GM23338 (cell line): ENCODE data around the gene KIF6.

Experiments
- CREB1 ChIP-seq: fragments of 250-450 bp; sonication (Bioruptor Pico); IDR thresholded peaks from 2 replicates; pipeline ENCODE4 v1.5.0; 2020; ENCODE audit warnings: low read depth, mild to moderate bottlenecking, moderate library complexity
- EZH2 ChIP-seq: fragments of 200-600 bp; sonication (generic); IDR thresholded peaks from one replicate; pipeline ENCODE4 v1.8.0; 2017; ENCODE audit warnings: antibody characterized with exemption, mild to moderate bottlenecking, low read depth; ENCODE audit not compliant: unreplicated experiment
- EZH2phosphoT487 ChIP-seq: fragments of 200-600 bp; sonication (generic); IDR thresholded peaks from one replicate; pipeline ENCODE4 v1.8.1; 2018; ENCODE audit warnings: antibody characterized with exemption; ENCODE audit not compliant: unreplicated experiment
- POLR2AphosphoS5 ChIP-seq: IDR thresholded peaks from 2 replicates; pipeline ENCODE4 v1.6.1; 2016; ENCODE audit warnings: antibody characterized with exemption, low read depth
- ZNF331 ChIP-seq: fragments of 250-450 bp; sonication (Bioruptor Pico); IDR thresholded peaks from 2 replicates; pipeline ENCODE4 v1.5.0; 2020; ENCODE audit warnings: low read depth, mild to moderate bottlenecking, moderate library complexity
- TF ChIP-seq, protein P1 (sequence below), 2 experiments: fragments of 200-600 bp in 1 of 2; sonication (generic) in 1 of 2; conservative IDR thresholded peaks; 2 replicates each; pipeline versions ENCODE4 v1.5.1 to v1.6.1; 2016 to 2017; ENCODE audit warnings: antibody characterized with exemption in 2 of 2, low read depth in 2 of 2, mild to moderate bottlenecking in 2 of 2, moderate library complexity in 1 of 2
- TF ChIP-seq, protein P2 (sequence below): IDR thresholded peaks from one replicate; pipeline ENCODE4 v1.6.1; 2018; ENCODE audit warnings: antibody characterized with exemption; ENCODE audit not compliant: unreplicated experiment
- TF ChIP-seq, protein P3 (sequence below): IDR thresholded peaks from 2 replicates; pipeline ENCODE4 v1.6.1; 2016; ENCODE audit warnings: antibody characterized with exemption

DNA sequence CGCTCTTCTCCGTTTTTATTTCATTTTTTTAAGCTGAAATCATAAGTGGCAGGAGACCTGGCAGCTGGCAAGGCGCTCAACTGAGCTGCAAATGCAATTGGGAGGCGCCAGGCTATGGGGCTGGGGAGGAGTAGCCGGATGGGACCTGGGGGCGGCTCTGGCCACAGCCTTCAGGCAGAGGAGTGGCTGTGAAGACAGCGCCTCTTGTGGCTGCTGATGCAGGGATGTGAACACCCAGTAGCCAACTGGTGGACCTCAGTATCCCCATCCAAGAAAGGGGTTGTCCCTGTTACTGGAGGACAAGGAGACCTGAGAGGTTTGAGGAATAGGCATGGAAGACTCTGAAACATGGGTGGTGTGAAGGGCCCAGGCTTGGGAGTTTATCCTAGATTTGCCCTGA, 423.6 kb downstream of the KIF6 start:
- TF ChIP-seq, protein P1, sequence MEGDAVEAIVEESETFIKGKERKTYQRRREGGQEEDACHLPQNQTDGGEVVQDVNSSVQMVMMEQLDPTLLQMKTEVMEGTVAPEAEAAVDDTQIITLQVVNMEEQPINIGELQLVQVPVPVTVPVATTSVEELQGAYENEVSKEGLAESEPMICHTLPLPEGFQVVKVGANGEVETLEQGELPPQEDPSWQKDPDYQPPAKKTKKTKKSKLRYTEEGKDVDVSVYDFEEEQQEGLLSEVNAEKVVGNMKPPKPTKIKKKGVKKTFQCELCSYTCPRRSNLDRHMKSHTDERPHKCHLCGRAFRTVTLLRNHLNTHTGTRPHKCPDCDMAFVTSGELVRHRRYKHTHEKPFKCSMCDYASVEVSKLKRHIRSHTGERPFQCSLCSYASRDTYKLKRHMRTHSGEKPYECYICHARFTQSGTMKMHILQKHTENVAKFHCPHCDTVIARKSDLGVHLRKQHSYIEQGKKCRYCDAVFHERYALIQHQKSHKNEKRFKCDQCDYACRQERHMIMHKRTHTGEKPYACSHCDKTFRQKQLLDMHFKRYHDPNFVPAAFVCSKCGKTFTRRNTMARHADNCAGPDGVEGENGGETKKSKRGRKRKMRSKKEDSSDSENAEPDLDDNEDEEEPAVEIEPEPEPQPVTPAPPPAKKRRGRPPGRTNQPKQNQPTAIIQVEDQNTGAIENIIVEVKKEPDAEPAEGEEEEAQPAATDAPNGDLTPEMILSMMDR (conservative IDR thresholded peaks at IDR 0.05; ENCODE audit: low read depth in 2 of 2): peak; percentile 83 to 97
- TF ChIP-seq POLR2AphosphoS5: no peak
- no peak for TF ChIP-seq ZNF331
- TF ChIP-seq, protein P2, sequence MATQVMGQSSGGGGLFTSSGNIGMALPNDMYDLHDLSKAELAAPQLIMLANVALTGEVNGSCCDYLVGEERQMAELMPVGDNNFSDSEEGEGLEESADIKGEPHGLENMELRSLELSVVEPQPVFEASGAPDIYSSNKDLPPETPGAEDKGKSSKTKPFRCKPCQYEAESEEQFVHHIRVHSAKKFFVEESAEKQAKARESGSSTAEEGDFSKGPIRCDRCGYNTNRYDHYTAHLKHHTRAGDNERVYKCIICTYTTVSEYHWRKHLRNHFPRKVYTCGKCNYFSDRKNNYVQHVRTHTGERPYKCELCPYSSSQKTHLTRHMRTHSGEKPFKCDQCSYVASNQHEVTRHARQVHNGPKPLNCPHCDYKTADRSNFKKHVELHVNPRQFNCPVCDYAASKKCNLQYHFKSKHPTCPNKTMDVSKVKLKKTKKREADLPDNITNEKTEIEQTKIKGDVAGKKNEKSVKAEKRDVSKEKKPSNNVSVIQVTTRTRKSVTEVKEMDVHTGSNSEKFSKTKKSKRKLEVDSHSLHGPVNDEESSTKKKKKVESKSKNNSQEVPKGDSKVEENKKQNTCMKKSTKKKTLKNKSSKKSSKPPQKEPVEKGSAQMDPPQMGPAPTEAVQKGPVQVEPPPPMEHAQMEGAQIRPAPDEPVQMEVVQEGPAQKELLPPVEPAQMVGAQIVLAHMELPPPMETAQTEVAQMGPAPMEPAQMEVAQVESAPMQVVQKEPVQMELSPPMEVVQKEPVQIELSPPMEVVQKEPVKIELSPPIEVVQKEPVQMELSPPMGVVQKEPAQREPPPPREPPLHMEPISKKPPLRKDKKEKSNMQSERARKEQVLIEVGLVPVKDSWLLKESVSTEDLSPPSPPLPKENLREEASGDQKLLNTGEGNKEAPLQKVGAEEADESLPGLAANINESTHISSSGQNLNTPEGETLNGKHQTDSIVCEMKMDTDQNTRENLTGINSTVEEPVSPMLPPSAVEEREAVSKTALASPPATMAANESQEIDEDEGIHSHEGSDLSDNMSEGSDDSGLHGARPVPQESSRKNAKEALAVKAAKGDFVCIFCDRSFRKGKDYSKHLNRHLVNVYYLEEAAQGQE: no peak
- no peak for TF ChIP-seq EZH2phosphoT487
- TF ChIP-seq CREB1: 0 out of 2 replicates have a peak, but pooled peaks have one; percentile 25
- TF ChIP-seq EZH2: no peak
- TF ChIP-seq, protein P3, sequence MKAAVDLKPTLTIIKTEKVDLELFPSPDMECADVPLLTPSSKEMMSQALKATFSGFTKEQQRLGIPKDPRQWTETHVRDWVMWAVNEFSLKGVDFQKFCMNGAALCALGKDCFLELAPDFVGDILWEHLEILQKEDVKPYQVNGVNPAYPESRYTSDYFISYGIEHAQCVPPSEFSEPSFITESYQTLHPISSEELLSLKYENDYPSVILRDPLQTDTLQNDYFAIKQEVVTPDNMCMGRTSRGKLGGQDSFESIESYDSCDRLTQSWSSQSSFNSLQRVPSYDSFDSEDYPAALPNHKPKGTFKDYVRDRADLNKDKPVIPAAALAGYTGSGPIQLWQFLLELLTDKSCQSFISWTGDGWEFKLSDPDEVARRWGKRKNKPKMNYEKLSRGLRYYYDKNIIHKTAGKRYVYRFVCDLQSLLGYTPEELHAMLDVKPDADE: no peak
